ENCODE measurements around the gene ZNF718.
"Not testable (repeated sequence)": the region's sequence is repeated elsewhere in the genome, so short reads cannot be mapped to it uniquely, and the experiment has no call there.

ZNF718 gene

GRCh38 chr4:124275-125081, at the start of gene ZNF718:
ZNF718 (plus strand) TSS chr4:124501; CDS start chr4:124671, 170 bp downstream.
- peak; percentile 96 for DNase-seq (ENCODE audit: low spot score)

GRCh38 chr4:85951-86350, 38.4 kb upstream of the ZNF718 start:
- DNase-seq (ENCODE audit: low spot score), result no peak

GRCh38 chr4:86559-87324, 37.6 kb upstream of the ZNF718 start:
- not testable (repeated sequence) for DNase-seq (ENCODE audit: low spot score)

GRCh38 chr4:98386-98785, 25.9 kb upstream of the ZNF718 start:
- no peak for DNase-seq (ENCODE audit: low spot score)

- no peak for DNase-seq (ENCODE audit: low spot score)
These were observed 24.4 kb upstream of the ZNF718 start for GRCh38 chr4:99863-100262.

- DNase-seq (ENCODE audit: low spot score), result no peak
These were observed 17.2 kb upstream of the ZNF718 start for GRCh38 chr4:107083-107443.

- DNase-seq (ENCODE audit: low spot score), result no peak
These were observed 16.6 kb upstream of the ZNF718 start for GRCh38 chr4:107444-108429.

- no peak for DNase-seq (ENCODE audit: low spot score)
These were observed 11.5 kb upstream of the ZNF718 start for GRCh38 chr4:112771-113170.

- DNase-seq (ENCODE audit: low spot score), result no peak
These were observed 10.6 kb upstream of the ZNF718 start for GRCh38 chr4:113732-114131.

GRCh38 chr4:114149-114548, 10.2 kb upstream of the ZNF718 start:
- DNase-seq (ENCODE audit: low spot score), result no peak

- no peak for DNase-seq (ENCODE audit: low spot score)
These were observed 7.8 kb upstream of the ZNF718 start for GRCh38 chr4:116499-116898.

- no peak for DNase-seq (ENCODE audit: low spot score)
These were observed 3.7 kb upstream of the ZNF718 start for GRCh38 chr4:120616-121015.

- no peak for DNase-seq (ENCODE audit: low spot score)
These were observed 2.8 kb upstream of the ZNF718 start for GRCh38 chr4:121408-122084.

- not testable (repeated sequence) for DNase-seq (ENCODE audit: low spot score)
These were observed 403 bp upstream of the ZNF718 start for GRCh38 chr4:123922-124274.

GRCh38 chr4:125091-125771, 930 bp downstream of the ZNF718 start:
- peak; percentile 33 for DNase-seq (ENCODE audit: low spot score)

- DNase-seq (ENCODE audit: low spot score), result no peak
These were observed 1.5 kb downstream of the ZNF718 start for GRCh38 chr4:125833-126232.

GRCh38 chr4:132483-132882, 8.2 kb downstream of the ZNF718 start:
- no peak for DNase-seq (ENCODE audit: low spot score)

- no peak for DNase-seq (ENCODE audit: low spot score)
These were observed 14.6 kb downstream of the ZNF718 start for GRCh38 chr4:138935-139334.

GRCh38 chr4:139691-140090, 15.4 kb downstream of the ZNF718 start:
- DNase-seq (ENCODE audit: low spot score), result no peak

GRCh38 chr4:146621-147020, 22.3 kb downstream of the ZNF718 start:
- DNase-seq (ENCODE audit: low spot score), result no peak

- DNase-seq (ENCODE audit: low spot score), result no peak
These were observed 22.9 kb downstream of the ZNF718 start for GRCh38 chr4:147233-147632.
